GM18511 (cell line): Measurements from ENCODE around the gene CAMK1G.
A peak's percentile ranks its signal among the peaks of the same experiment; 100 is the strongest.

Experiments
- ATAC-seq: cut with Tn5 transposase; IDR thresholded peaks from one replicate; pipeline ENCODE4 v1.9.1; 2021; ENCODE audit warnings: mild to moderate bottlenecking, moderate library complexity; ENCODE audit not compliant: unreplicated experiment

Gene CAMK1G

GRCh38 chr1:209618291-209618690 is 34.8 kb downstream of the CAMK1G start:
- ATAC-seq, result no peak

- ATAC-seq, result no peak
These were observed 35.4 kb downstream of the CAMK1G start for GRCh38 chr1:209618756-209619420.

- no peak for ATAC-seq
These were observed 36.4 kb downstream of the CAMK1G start for GRCh38 chr1:209619696-209620486.

GRCh38 chr1:209620487-209620884 is 37.0 kb downstream of the CAMK1G start:
- no peak for ATAC-seq

GRCh38 chr1:209621286-209621685 is 37.8 kb downstream of the CAMK1G start:
- ATAC-seq, result no peak

- ATAC-seq, result no peak
These were observed 38.5 kb downstream of the CAMK1G start for GRCh38 chr1:209621741-209622655.

- no peak for ATAC-seq
These were observed 39.6 kb downstream of the CAMK1G start for GRCh38 chr1:209622841-209623829.

- ATAC-seq, result no peak
These were observed 41.3 kb downstream of the CAMK1G start for GRCh38 chr1:209624558-209625549.

- no peak for ATAC-seq
These were observed 42.3 kb downstream of the CAMK1G start for GRCh38 chr1:209625791-209626285.

GRCh38 chr1:209626346-209627026 is 43.0 kb downstream of the CAMK1G start:
- no peak for ATAC-seq

- ATAC-seq, result peak; percentile 16
These were observed 43.7 kb downstream of the CAMK1G start for GRCh38 chr1:209627027-209627731.

GRCh38 chr1:209627732-209628196 is 44.2 kb downstream of the CAMK1G start:
- peak; percentile 85 for ATAC-seq

GRCh38 chr1:209628618-209629299 is 45.2 kb downstream of the CAMK1G start:
- no peak for ATAC-seq

- ATAC-seq, result no peak
These were observed 46.3 kb downstream of the CAMK1G start for GRCh38 chr1:209629621-209630382.

GRCh38 chr1:209630383-209631225 is 47.1 kb downstream of the CAMK1G start:
- ATAC-seq, result no peak
